ENCODE measurements around the gene ARMH4.

Gene ARMH4

DNA sequence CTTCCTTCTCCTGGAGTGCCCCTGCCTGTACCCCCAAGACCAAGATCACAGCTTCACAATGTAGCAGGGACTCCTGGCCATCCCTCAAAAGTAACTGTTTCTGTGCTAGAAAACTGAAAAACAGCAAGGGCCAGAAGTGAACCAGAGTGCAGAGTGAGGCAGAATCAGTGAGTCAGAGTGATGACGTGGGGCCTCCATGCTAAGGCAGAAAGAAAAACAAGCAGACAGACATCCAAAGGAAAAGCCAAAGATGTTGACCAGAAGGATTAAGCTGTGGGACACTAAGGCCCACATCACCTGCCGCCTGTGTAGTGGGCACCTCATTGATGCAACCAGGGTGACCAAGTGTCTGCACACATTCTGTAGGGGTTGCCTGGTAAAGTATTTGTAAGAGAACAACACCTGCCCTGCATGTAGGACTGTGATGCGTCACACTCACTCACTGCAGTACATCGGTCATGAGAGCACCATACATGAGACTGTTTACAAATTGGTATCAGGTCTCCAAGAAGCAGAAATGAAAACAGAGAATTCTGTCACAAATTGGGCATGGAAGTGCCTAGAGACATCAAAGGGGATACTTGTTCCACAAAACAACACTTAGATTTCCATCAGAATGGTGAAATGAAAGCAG, 51.2 kb downstream of the ARMH4 start:
- DNase-seq (ENCODE audit: extremely low read depth in 1 of 2, low read depth in 1 of 2): no peak

DNA sequence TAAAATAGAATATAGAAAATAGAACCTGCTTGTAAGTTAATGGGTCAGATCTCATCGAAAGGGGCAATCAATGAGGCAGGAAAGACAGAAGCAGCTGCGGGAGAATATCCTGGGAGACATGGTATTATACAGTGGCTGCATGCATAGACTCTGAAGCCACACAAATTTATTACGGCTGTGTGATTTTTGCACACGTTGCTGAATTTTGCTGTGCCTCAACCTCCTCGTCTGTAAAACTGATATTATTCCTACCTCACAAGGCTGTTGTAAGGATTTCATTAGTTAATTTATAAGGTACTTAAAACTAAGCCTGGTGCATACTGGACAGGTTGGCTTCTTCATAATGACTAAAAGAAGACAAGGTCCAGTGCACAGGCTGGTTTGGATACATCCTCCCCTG, 52.3 kb downstream of the ARMH4 start:
- DNase-seq (ENCODE audit: extremely low read depth in 1 of 2, low read depth in 1 of 2): no peak

DNA sequence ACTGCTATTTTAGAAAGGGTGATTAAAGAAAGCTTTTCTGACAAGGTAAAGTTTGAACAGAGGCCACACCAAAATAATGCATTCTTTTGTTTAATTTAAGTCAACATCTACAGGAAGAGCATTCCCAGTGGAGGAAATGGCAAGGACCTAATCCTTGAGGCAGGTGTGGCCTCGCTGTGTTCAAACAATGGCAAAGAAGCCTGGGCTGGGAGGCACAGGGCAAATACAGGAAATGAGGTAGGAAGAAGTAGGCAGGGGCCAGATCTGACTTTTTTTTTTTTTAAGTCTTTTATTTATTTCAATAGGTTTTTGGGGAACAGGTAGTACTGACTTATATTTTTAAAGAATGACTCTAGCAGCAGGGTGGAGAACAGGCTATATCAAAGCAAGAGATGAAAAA, 53.5 kb downstream of the ARMH4 start:
- DNase-seq (ENCODE audit: extremely low read depth in 1 of 2, low read depth in 1 of 2): no peak

DNA sequence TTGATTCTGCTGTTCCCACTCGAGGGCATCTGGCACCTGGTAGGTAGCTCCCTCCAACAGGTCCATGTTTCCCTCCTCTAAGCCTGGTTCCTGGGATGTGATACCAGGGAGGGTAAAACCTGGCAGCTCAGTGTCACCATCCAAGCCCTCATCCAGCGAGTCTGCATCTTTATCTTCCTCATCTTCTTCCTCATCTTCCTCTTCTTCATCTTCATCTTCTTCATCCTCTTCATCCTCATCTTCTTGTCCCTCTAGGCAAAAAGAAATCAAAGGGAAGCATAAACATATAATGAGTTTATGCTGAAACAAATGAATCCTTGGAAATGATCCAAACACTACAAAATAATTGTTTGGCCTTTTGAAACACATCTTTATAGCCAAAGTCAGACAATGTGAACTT, 55.3 kb downstream of the ARMH4 start:
- DNase-seq (ENCODE audit: extremely low read depth in 1 of 2, low read depth in 1 of 2): no peak

DNA sequence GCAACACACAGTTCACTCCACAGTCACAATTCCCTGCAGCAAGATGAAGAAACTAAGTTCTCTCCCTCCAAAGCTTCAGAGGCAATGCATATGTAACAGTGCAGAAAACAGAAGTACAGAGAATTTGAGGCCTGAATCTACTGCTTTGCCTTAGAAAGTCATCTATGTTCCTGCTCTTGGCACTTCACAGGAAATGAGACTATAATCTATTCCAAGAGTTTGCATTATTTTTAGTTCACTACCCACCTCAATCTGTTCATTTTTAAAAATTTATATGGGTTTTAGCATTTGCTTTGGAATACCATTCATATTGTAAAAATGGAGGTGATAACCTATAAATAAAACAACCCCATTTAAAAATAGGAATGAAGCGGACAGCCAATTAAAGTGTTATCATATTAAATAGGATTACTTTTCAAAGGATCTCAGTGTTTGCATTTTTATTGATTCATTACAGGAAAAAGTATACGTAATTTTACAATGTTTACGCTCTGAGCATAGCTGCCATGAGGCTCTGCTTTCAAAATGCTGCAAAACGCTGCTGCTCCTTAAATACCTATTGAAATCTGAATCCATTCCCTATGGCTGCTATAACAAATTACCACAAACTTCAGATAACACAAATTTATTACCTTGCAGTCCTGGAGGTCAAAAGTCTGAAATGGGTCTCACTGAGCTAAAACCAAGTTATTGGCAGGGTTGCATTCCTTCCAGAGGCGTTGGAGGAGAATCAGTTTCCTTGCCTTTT, 60.0 kb downstream of the ARMH4 start:
- DNase-seq (ENCODE audit: extremely low read depth in 1 of 2, low read depth in 1 of 2): no peak

DNA sequence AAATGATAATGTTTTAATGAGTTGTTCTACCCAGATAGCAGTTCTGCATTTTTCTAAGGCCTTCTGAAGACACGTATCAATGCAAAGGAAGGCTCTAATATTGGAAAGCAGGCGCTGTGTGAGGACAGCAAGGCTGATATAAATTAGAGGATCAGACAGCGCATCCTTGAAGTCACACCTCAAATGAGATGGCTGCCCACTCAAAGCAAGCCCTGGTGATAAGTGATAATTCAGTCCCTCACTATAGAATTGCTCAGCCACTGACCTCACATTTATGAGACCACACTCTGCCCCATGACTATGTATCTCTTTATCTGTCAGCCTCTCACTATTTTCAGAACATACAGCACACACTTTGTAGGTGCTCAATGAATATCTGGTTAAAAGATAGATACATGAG, 62.4 kb downstream of the ARMH4 start:
- DNase-seq (ENCODE audit: extremely low read depth in 1 of 2, low read depth in 1 of 2): no peak

DNA sequence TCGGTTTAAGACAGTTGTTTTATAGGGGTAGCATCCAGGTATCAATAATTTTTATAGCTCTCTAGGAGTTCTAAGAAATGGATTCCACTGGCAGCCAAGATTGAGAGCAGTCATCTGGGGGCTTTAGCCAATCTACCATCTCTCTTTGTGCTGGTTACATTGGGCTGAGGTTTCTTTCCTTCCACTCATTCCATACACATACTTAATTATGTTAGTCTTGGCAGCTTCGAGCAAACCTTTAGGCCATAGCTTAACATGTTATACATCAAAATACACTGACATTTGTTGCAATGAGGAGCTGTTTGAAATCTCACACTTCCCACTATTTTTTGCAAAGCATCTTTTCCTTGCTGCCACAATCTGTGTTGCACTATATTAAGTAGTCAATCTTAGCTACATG, 63.1 kb downstream of the ARMH4 start:
- no peak for DNase-seq (ENCODE audit: extremely low read depth in 1 of 2, low read depth in 1 of 2)

DNA sequence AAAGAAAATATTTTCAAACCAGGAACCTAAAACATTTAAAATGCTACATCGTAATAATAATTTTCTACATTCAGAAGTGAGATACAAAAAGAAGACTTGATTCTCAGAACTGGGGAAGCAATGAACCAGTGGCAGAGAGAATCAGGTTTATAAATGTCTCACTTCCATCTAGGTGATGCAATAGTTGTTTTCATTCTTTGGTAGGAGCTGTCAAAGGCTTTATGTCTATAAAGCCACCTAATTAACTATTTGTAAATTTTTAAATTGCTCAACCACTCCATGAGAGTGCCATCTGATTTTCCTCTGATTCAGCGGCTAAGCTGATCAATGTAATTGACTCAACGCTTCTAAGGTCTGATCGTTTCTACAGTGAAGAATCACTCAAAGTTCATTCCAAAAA, 66.1 kb downstream of the ARMH4 start:
- DNase-seq (ENCODE audit: extremely low read depth in 1 of 2, low read depth in 1 of 2): no peak

DNA sequence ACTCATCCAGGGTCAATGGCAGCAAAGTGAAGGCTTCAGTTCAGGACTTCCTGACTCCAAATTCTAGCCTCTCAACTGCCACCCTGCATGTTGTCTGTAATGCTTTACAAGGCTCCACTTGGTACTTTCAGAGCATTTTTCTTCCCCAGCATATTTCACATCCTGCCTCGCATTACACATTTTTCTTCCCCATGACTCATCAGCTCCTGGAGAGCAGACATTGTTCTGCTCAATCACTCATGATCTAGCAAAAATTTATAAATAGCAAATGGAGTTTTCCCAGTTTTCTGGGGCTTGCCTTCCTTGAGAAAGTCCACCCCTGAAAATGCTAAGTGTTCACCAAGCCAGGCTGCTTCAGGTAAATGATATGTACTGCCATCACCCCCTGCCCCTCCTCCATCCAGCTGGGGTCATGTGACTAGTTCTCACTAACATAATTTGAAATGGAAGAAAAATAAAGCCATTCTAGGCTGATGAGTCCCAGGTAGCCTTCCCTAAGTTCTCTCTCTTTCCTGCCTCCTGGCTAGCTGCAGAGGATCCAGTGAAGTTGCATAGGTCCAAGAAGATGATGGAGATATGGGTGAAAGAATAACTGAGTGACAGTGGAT, 69.4 kb downstream of the ARMH4 start:
- DNase-seq (ENCODE audit: extremely low read depth in 1 of 2, low read depth in 1 of 2): no peak

DNA sequence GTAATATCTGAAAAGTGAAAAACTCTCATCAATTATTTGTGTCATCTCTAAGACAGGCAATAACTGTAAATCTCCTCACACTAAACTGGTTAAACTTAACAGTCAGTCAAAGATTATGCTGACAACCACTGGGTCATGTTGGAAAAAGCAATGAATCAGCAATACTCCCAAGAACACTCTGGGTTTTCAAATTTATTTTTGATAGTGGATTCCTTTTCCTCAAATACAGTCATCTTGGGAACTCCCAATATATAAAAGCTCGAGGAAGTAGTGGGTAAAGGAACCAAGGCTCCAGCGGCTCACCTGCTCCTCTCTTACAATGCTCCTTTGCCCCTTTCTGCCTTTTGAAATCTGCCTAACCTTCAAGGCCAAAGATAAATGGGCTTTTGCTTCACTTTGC, 70.0 kb downstream of the ARMH4 start:
- DNase-seq (ENCODE audit: extremely low read depth in 1 of 2, low read depth in 1 of 2): no peak

DNA sequence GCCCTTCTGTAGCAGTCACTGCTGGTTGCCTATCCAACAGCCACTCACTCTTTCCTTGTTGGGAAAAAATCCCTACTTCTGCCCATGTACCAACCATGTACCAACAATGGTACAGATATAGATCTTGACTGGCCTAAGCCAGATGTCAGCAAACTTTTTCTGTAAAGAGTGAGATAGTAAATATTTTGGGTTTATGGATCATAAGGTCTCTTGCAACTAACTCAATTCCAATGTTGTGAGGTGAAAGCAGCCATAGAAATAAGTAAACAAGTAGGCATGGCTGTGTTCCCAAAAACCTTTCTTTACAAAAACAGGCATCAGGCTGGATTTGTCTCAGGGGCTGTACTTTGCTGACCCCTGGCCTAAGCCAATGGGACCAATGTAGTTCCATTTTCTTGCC, 73.5 kb downstream of the ARMH4 start:
- DNase-seq (ENCODE audit: extremely low read depth in 1 of 2, low read depth in 1 of 2): no peak

DNA sequence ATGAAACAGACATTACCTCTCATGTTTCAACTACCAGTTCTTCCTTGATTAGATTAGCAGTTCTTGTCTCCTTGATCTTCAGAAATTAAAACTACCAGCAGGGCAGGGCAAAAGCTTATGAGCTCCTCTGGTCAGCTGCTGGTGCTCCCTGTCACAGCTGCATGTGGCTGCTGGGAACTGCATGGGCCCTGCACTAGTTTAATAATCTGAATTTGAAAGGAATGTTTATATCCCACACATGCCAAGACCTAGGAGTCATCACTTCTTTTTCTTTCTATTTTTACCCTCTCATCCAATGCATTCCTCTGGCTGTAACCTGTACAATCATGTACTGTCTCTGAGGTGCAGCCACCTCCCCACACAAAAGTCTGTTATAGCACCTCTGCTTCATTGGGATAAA, 73.9 kb downstream of the ARMH4 start:
- DNase-seq (ENCODE audit: extremely low read depth in 1 of 2, low read depth in 1 of 2): no peak

DNA sequence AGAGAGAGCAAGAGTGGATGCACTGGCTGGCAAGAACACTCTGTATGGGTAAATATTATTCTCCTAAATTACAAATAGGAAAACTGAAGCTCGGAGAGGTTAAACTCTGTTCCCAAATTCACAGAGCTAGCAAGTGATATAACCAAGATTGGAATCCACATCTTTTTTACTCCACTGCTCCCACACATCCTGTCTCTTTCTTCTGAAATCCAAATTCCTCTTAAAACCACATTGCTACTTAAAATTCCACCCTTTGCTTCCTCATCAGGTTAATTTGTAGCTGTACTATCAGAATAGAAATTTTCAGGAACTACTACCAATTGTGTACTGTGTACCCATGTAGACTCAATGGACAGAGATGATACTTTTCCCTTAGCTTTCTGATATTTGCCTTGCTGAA, 74.4 kb downstream of the ARMH4 start:
- no peak for DNase-seq (ENCODE audit: extremely low read depth in 1 of 2, low read depth in 1 of 2)

DNA sequence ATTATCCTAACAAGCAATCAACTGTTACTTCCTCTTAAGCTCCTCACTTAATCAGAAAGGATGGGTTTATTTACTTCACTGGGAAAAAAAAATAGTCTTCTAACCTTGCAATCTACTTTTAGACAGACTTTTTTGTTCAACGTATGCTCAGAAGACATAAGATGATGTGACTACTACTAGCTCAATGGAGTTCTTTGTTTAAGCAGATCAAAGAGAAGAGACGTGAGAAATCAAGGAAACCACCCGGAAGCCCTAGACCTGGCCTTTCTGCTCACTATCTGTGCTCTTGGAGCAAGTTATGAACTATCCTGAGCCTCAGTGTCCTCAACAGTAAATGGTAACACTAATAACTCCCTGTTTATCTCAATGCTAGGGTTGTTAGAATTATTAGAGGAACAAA, 78.5 kb downstream of the ARMH4 start:
- no peak for DNase-seq (ENCODE audit: extremely low read depth in 1 of 2, low read depth in 1 of 2)

DNA sequence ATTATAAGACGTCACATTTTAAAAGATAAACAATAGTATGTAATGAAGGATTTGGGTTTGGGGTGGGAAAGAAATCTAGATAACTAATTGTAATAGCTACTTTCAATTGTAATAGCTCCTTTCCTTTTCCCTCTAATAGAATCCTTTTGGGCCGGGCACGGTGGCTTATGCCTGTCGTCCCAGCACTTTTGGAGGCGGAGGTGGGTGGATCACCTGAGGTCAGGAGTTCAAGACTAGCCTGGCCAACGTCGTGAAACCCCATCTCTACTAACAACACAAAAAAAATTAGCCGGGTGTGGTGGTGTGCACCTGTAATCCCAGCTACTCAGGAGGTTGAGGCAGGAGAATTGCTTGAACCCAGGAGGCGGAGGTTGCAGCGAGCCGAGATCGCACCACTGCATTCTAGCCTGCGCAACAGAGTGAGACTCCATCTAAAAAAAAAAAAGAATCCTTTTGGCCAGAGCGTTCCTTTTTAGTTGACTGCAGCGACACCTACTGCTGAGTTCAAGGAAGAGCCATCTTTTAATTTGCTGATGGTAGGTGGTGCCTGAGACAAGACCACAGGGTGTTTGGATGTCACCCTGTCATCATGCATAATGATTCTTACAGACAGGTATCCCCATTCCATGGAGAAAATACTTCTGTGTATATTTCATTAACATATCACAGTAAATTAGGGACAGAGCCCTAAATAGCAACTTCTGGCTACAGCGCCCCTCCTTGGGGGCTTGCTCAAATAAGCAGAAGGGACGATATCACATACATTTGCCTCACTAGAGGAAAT, 79.5 kb downstream of the ARMH4 start:
- DNase-seq (ENCODE audit: extremely low read depth in 1 of 2, low read depth in 1 of 2): peak in 1 of 2 donors; percentile 11

DNA sequence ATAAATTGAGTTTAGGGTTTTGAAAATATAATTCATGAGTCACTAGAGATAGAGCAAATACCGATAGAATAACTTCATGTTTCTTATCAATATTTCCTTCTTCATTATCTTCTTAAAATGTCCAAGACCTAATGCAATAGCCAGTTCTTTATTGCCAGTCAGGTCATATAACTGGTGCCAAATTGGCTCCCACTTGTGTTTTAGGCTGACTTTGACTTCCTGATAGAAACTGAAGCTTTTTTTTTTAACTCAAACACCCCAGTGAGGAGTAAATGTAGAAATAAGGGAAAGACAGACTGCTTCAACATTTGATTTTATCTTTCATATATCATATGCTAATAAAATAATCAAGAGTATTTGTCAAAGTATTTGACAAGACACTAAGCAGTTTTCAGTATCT, 80.7 kb downstream of the ARMH4 start:
- DNase-seq (ENCODE audit: extremely low read depth in 1 of 2, low read depth in 1 of 2): no peak

DNA sequence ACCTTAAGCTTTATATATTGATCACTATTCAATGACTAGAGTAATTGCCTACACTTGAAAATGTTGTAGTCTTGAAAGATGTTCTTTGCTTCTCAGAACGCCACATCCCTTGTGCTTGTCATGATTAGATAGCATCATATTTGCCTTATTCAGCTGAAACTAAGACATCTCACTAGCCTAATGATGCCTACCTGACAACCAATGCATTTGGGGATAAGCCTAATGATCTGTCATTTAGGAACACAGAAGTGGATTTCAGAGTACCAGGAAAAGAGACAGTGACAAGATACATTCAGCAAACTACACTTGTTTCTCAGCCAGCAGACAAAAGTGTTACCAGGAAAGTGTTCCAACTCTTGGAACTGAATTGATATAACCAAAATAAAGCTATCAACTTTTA, 83.7 kb downstream of the ARMH4 start:
- no peak for DNase-seq (ENCODE audit: extremely low read depth in 1 of 2, low read depth in 1 of 2)

DNA sequence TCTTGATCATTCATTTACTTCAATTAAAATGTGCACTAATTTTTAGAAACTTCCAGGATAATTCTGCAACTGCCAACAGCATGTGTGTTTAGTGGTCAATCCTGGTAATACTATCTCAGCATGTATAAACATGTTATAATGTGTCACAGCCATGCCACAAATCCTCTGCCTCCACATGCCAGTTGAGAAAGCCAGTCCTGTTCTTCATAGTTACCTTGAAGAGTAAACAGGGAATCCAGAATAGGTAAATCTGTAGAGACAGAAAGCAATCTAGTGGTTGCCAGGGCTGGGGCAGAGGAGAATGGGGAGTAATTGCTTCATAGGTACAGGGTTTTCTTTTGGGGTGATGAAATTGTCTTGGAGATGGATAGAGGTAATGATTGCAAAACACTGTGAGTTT, 85.9 kb downstream of the ARMH4 start:
- no peak for DNase-seq (ENCODE audit: extremely low read depth in 1 of 2, low read depth in 1 of 2)

DNA sequence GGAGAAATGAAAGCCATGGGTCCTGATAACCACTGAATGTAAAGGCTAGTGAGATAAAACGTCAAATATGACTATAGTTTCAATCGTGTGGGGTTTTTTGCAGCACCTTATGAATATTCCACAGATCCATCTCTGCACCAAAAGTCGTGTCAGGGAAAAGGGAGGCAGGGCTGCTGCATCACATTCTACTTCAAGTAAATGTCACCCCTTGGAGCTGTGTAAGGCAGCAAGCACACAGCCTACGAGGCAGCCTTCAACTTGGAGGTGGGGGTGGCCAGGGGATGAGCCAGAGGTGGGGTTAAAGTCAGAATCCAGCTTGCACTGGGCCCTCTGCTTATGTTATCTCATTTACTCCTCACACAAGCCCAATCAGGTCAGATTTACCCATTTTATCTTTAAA, 90.4 kb downstream of the ARMH4 start:
- DNase-seq (ENCODE audit: extremely low read depth in 1 of 2, low read depth in 1 of 2): no peak

DNA sequence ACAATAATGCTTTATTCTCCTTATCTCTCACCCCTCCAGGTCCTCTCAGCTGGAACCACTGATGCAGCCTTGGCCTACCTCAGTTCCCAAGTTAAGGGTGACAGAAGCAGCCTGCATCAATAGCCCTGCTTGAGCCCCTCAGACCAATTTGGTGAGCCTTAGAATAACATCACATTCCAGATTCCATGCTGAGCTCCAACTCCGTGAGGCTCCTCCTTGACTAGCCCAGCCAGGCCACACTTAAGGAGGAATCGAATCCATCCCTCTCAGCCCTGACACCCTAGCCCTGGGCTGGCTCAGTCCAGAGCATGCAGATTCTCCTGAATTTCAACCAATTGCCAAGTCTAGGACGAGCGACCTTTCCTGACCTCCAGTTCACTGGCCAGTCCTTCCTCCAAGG, 91.1 kb downstream of the ARMH4 start:
- DNase-seq (ENCODE audit: extremely low read depth in 1 of 2, low read depth in 1 of 2): no peak

DNA sequence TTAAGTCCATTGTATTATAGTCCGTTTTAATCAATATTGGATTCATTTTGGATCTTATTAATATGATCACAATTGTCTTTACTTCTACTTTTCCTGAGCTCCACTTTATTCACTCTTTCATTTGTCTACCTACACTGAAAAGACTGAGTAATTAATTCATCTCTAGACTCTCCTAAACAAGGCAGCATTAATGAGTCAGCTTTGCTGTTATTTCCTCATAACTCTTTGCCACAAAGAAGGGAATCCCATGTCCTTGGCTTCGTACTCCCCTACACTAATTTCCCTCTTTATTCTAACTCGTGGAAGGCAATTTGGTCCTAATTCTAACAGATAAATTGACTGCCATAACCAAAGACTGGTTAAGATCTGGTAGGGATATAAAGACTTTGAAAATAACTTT, 91.9 kb downstream of the ARMH4 start:
- DNase-seq (ENCODE audit: extremely low read depth in 1 of 2, low read depth in 1 of 2): no peak

DNA sequence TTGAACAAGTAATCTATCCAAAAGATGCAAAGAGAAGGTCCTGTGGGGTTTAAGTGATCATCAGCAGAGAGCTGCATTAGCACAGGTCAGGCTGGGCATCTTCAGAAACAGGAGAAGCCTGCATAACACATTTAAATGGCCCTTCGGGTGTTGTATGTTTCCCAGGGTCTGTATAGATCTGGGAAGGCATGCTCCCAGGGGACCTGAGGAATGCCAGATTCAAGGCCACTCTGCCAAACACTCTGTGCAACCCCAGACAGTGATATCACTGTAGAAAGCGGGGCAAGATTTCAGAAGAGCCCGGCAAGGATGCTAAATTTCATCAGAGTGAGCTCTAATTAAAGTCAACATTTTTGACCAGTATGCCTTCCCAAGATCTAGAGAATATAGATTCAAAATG, 92.9 kb downstream of the ARMH4 start:
- no peak for DNase-seq (ENCODE audit: extremely low read depth in 1 of 2, low read depth in 1 of 2)
